ENCODE measurements around the gene SCN2B. TPM values are rescaled to one million over a fixed set of nuclear protein-coding genes. Genes with fewer than 3 reads are reported as not detected.
A peak's percentile ranks its signal among the peaks of the same experiment; 100 is the strongest.

Gene SCN2B, protein sequence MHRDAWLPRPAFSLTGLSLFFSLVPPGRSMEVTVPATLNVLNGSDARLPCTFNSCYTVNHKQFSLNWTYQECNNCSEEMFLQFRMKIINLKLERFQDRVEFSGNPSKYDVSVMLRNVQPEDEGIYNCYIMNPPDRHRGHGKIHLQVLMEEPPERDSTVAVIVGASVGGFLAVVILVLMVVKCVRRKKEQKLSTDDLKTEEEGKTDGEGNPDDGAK
- polyA plus RNA-seq (2012; rRNA removed), result 0.03 and 0.05 TPM in 2 replicates
- polyA plus RNA-seq (2012; cell fraction: cytosol; rRNA removed), result 0.01 and 0.03 TPM in 2 replicates
- polyA plus RNA-seq (2012; cell fraction: nucleus; rRNA removed), result 0.01 and 0.02 TPM in 2 replicates

DNA sequence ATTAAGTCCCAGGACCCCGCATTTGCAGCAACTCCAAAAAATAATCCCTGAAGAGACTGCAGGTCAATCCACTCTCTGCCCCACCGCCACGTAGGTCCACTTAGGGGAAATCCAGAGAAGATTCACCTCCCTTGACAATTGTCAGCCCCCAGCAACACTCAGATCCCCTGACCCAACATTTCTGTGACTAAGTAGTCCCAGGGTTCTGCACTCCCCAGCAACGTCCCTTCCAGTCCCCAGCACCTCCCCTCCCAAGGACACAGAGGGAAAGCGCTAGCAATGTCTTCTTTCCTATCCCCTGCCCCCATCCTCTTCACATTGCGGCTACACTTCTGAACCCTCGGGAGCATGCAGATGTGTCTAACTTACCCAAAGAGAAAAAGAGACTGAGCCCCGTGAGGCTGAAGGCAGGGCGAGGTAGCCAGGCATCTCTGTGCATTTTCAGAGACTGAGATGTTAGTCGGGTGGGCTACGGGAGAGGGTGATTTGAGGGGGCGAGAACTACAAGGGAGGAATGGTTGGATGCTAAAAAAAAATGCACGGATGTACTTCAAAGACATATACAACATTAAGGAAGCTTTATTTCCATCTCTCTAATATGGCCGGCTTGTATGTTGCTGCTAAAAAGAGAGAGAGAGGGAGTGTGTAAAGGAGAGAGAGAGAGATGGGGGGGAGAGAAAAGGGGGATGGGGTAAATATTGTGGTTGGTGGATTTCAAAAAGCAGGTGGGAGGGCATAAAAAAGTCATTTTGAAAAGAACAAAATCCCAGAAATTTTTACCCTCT is at the start of gene SCN2B:
Gene SCN2B, minus strand, starts transcription at position 647 of the 785 bp plus-strand sequence. Its CDS starts 208 bp downstream, at position 439.
- no peaks in the 10 kb centered on the region for H3K9me2 ChIP-seq
- ChIA-PET POLR2A (no interaction called here), CTCF (interaction anchor here (0.6 to 2.4 kb wide), 3 partner anchors 22 to 37 kb away, joined by 4 to 11 read pairs (median 5); no protein-coding TSS in a partner anchor)
- H2AFZ ChIP-seq (ENCODE audit: low read depth), result no peak within 1 kb of the TSS
- DNase-seq, result peak; percentile 78
- H3K4me1 ChIP-seq (ENCODE audit: control insufficient read depth in 1 of 2, insufficient read depth in 2 of 2, low read depth in 1 of 2, low read length in 1 of 2), result peaks cover 0 to 16% of the 10 kb centered on the region in 2 experiments; a peak in 1 of 4 replicates
- WGBS (ENCODE audit: low lambda C conversion rate), result 38% methylated on average over 14 of the region's 14 CpGs
- no peaks in the 10 kb centered on the region for H3K79me2 ChIP-seq (ENCODE audit: insufficient read depth)
- no peaks in the 10 kb centered on the region for H4K20me1 ChIP-seq (ENCODE audit: insufficient read depth)
- no peak within 1 kb of the TSS for H3K27ac ChIP-seq (ENCODE audit: low read depth in 2 of 2, low read length in 1 of 2)
- H3F3A ChIP-seq (replicated peaks; ENCODE audit: insufficient read depth), result no peaks in the 10 kb centered on the region
- peaks cover 31% of the 10 kb centered on the region for H3K27me3 ChIP-seq (ENCODE audit: insufficient read depth)
- TF ChIP-seq RXRA (IDR thresholded peaks at IDR 0.05; ENCODE audit: borderline replicate concordance, low read depth), result no peak
- TF ChIP-seq MXI1 (IDR thresholded peaks at IDR 0.05; ENCODE audit: low read depth, low read length), result peak; percentile 44; the same call in 1 of the 2 replicates
- no peak within 1 kb of the TSS for H3K9ac ChIP-seq
- peak within 1 kb of the TSS in 1 of 2 experiments; percentile 22; a peak in 1 of 4 replicates for H3K4me3 ChIP-seq (ENCODE audit: low read depth in 2 of 2, low read length in 1 of 2)
- no peak within 1 kb of the TSS for H3K4me2 ChIP-seq
- H3K9me3 ChIP-seq, result no peaks in the 10 kb centered on the region
- no peaks in the 10 kb centered on the region for H3K36me3 ChIP-seq (replicated peaks in 1 of 2; ENCODE audit: control insufficient read depth in 1 of 2, insufficient read depth in 2 of 2, low read length in 1 of 2)

DNA sequence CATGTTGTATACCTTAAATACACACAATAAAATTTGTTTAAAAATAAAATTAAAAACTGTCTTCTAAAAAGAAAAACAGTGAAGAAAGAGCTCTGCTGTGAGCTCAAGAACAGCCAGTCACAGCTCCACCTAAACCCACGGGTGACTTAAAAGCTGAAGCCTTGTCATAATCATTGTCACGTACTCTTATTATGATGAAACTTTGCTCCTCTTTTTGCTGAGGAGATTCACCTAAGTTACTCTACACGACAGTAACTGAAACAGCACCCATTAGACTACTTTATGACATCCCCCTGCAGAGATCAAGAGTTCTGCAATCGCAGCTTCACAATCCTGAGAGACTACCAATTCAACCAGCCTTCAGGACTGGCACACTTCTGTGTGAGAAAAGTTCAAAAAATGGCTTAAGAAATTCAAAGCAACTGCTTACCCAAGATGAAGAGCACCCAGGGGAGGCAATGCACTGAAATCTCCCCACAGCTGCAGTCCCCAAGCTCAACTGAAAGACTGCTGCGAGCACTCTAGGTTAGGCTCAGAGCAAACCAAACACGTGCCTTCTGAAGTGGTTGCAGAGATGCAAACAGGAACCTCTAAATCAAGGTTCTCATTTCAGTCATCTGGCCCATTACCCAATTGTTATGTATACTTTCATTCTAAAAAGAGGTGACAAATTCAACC is 48.2 kb upstream of the SCN2B start, which contains the start of gene JAML:
Gene JAML, minus strand, starts transcription at position 501 of the 678 bp plus-strand sequence. CDS start 10,145 bp downstream, outside the sequence.
- Histone ChIP-seq H3K36me3 (replicated peaks in 1 of 2; ENCODE audit: control insufficient read depth in 1 of 2, insufficient read depth in 2 of 2, low read length in 1 of 2) (no peaks in the 10 kb centered on the region), H3K4me1 (ENCODE audit: control insufficient read depth in 1 of 2, insufficient read depth in 2 of 2, low read depth in 1 of 2, low read length in 1 of 2) (peaks cover 0 to 1% of the 10 kb centered on the region in 2 experiments; a peak in 1 of 4 replicates), H3F3A (replicated peaks; ENCODE audit: insufficient read depth) (peaks cover 6% of the 10 kb centered on the region), H3K4me3 (ENCODE audit: low read depth in 2 of 2, low read length in 1 of 2) (no peak within 1 kb of the TSS), H3K9me3 (no peaks in the 10 kb centered on the region), H3K27ac (ENCODE audit: low read depth in 2 of 2, low read length in 1 of 2) (no peak within 1 kb of the TSS), H3K27me3 (ENCODE audit: insufficient read depth) (peaks cover 21% of the 10 kb centered on the region; the same call in 1 of the 2 replicates), H3K9ac (no peak within 1 kb of the TSS), H4K20me1 (ENCODE audit: insufficient read depth) (no peaks in the 10 kb centered on the region), H2AFZ (ENCODE audit: low read depth) (no peak within 1 kb of the TSS), H3K4me2 (no peak within 1 kb of the TSS), H3K79me2 (ENCODE audit: insufficient read depth) (no peaks in the 10 kb centered on the region), H3K9me2 (no peaks in the 10 kb centered on the region)
- no peak for DNase-seq
- WGBS (ENCODE audit: low lambda C conversion rate), result 11% methylated on average over 5 of the region's 6 CpGs
- ChIA-PET CTCF (no interaction called here), POLR2A (no interaction called here)
- TF ChIP-seq NRF1 (IDR thresholded peaks at IDR 0.05; ENCODE audit: low read depth, low read length) (no peak), YY1 (IDR thresholded peaks at IDR 0.05; ENCODE audit: low read depth) (no peak), CHD2 (IDR thresholded peaks at IDR 0.05; ENCODE audit: low read length, partially characterized antibody) (no peak), EP300 (IDR thresholded peaks at IDR 0.05; ENCODE audit: borderline replicate concordance in 1 of 2, low read depth in 1 of 2, low read length in 1 of 2) (no peak), SMC3 (IDR thresholded peaks at IDR 0.05; ENCODE audit: low read depth, low read length) (no peak), JUND (IDR thresholded peaks at IDR 0.05) (no peak), CTCF (IDR thresholded peaks at IDR 0.05) (no peak), POLR2AphosphoS5 (IDR thresholded peaks at IDR 0.05; ENCODE audit: low read depth, low read length) (no peak), USF1 (IDR thresholded peaks at IDR 0.05; ENCODE audit: borderline replicate concordance, low read depth) (no peak), ZBTB33 (IDR thresholded peaks at IDR 0.05; ENCODE audit: borderline replicate concordance, low read depth) (no peak), USF2 (IDR thresholded peaks at IDR 0.05; ENCODE audit: borderline replicate concordance, low read depth, low read length) (no peak)

Measured in SK-N-SH (cell line).